Measurements from ENCODE around the gene SPINK13. TPM values are rescaled to one million over a fixed set of nuclear protein-coding genes. Genes with fewer than 3 reads are reported as not detected.
"Not testable (repeated sequence)": the region's sequence is repeated elsewhere in the genome, so short reads cannot be mapped to it uniquely, and the experiment has no call there.

SPINK13 gene
- total RNA-seq: not detected

- no peaks in the 10 kb centered on the region for H3K9me3 Mint-ChIP-seq
- ATAC-seq (ENCODE audit: low read depth) (no peak), DNase-seq (no peak)
- no peak within 1 kb of the TSS for H3K27ac Mint-ChIP-seq
- POLR2A ChIA-PET: no interaction called here
- no peak within 1 kb of the TSS for H3K4me3 Mint-ChIP-seq
- H3K36me3 Mint-ChIP-seq: no peaks in the 10 kb centered on the region
- no peaks in the 10 kb centered on the region for H3K4me1 Mint-ChIP-seq
- H3K27me3 Mint-ChIP-seq: no peaks in the 10 kb centered on the region
Observed at GRCh38 chr5:148268566-148268965, at the start of gene SPINK13. Gene SPINK13, plus strand, starts transcription at chr5:148268794. Its CDS starts 1,279 bp downstream, at chr5:148270073.

GRCh38 chr5:148221508-148221907 lies 47.1 kb upstream of the SPINK13 start:
- POLR2A ChIA-PET: no interaction called here
- Mint-ChIP-seq H3K27me3 (peaks cover 2% of the 10 kb centered on the region), H3K9me3 (peaks cover 2% of the 10 kb centered on the region), H3K4me1 (no peaks in the 10 kb centered on the region), H3K4me3 (no peak overlapping the region), H3K36me3 (no peaks in the 10 kb centered on the region), H3K27ac (peak overlapping the region; percentile 41)
- DNase-seq (no peak), ATAC-seq (ENCODE audit: low read depth) (no peak)

- H3K36me3 Mint-ChIP-seq: no peaks in the 10 kb centered on the region
- POLR2A ChIA-PET: no interaction called here
- no peaks in the 10 kb centered on the region for H3K4me1 Mint-ChIP-seq
- no peak overlapping the region for H3K27ac Mint-ChIP-seq
- H3K27me3 Mint-ChIP-seq: peaks cover 2% of the 10 kb centered on the region
- no peak for DNase-seq
- H3K9me3 Mint-ChIP-seq: no peaks in the 10 kb centered on the region
- no peak overlapping the region for H3K4me3 Mint-ChIP-seq
- ATAC-seq (ENCODE audit: low read depth): no peak
Observed at GRCh38 chr5:148224117-148224742, 44.4 kb upstream of the SPINK13 start.

- DNase-seq: no peak
- Mint-ChIP-seq H3K27ac (no peak overlapping the region), H3K4me3 (no peak overlapping the region), H3K4me1 (no peaks in the 10 kb centered on the region), H3K9me3 (no peaks in the 10 kb centered on the region), H3K36me3 (no peaks in the 10 kb centered on the region), H3K27me3 (no peaks in the 10 kb centered on the region)
- POLR2A ChIA-PET: no interaction called here
- no peak for ATAC-seq (ENCODE audit: low read depth)
Observed at GRCh38 chr5:148228392-148228984, 40.1 kb upstream of the SPINK13 start.

GRCh38 chr5:148229840-148230239 lies 38.8 kb upstream of the SPINK13 start:
- POLR2A ChIA-PET: no interaction called here
- Mint-ChIP-seq H3K27me3 (no peaks in the 10 kb centered on the region), H3K9me3 (no peaks in the 10 kb centered on the region), H3K4me3 (no peak overlapping the region), H3K27ac (no peak overlapping the region), H3K4me1 (no peaks in the 10 kb centered on the region), H3K36me3 (no peaks in the 10 kb centered on the region)
- no peak for DNase-seq
- ATAC-seq (ENCODE audit: low read depth): no peak

- POLR2A ChIA-PET: no interaction called here
- Mint-ChIP-seq H3K27ac (no peak overlapping the region), H3K27me3 (no peaks in the 10 kb centered on the region), H3K4me3 (no peak overlapping the region), H3K4me1 (no peaks in the 10 kb centered on the region), H3K36me3 (no peaks in the 10 kb centered on the region), H3K9me3 (no peaks in the 10 kb centered on the region)
- ATAC-seq (ENCODE audit: low read depth) (no peak), DNase-seq (no peak)
Observed at GRCh38 chr5:148230240-148230639, 38.4 kb upstream of the SPINK13 start.

GRCh38 chr5:148237785-148238417 lies 30.7 kb upstream of the SPINK13 start:
- no peaks in the 10 kb centered on the region for H3K27me3 Mint-ChIP-seq
- no peaks in the 10 kb centered on the region for H3K36me3 Mint-ChIP-seq
- ATAC-seq (ENCODE audit: low read depth): no peak
- H3K9me3 Mint-ChIP-seq: peaks cover 1% of the 10 kb centered on the region
- POLR2A ChIA-PET: no interaction called here
- H3K27ac Mint-ChIP-seq: no peak overlapping the region
- no peak for DNase-seq
- H3K4me1 Mint-ChIP-seq: no peaks in the 10 kb centered on the region
- no peak overlapping the region for H3K4me3 Mint-ChIP-seq

- POLR2A ChIA-PET: no interaction called here
- ATAC-seq (ENCODE audit: low read depth) (no peak), DNase-seq (no peak)
- Mint-ChIP-seq H3K27me3 (no peaks in the 10 kb centered on the region), H3K9me3 (peaks cover 1% of the 10 kb centered on the region), H3K4me1 (no peaks in the 10 kb centered on the region), H3K4me3 (no peak within 1 kb of the TSS), H3K27ac (no peak within 1 kb of the TSS), H3K36me3 (no peaks in the 10 kb centered on the region)
Observed at GRCh38 chr5:148238418-148238794, 30.2 kb upstream of the SPINK13 start, which contains the start of gene MARCOL. Gene MARCOL, plus strand, starts transcription at chr5:148238525. Its CDS starts 73 bp downstream, at chr5:148238598.

- no peaks in the 10 kb centered on the region for H3K9me3 Mint-ChIP-seq
- POLR2A ChIA-PET: no interaction called here
- ATAC-seq (ENCODE audit: low read depth) (no peak), DNase-seq (no peak)
- H3K27me3 Mint-ChIP-seq: no peaks in the 10 kb centered on the region
- no peaks in the 10 kb centered on the region for H3K36me3 Mint-ChIP-seq
- no peak overlapping the region for H3K27ac Mint-ChIP-seq
- H3K4me1 Mint-ChIP-seq: no peaks in the 10 kb centered on the region
- H3K4me3 Mint-ChIP-seq: no peak overlapping the region
Observed at GRCh38 chr5:148248894-148249293, 19.7 kb upstream of the SPINK13 start.

- Mint-ChIP-seq H3K4me1 (no peaks in the 10 kb centered on the region), H3K36me3 (no peaks in the 10 kb centered on the region), H3K27me3 (no peaks in the 10 kb centered on the region)
Observed at GRCh38 chr5:148255456-148255855, 13.1 kb upstream of the SPINK13 start.

GRCh38 chr5:148259288-148259687 lies 9.3 kb upstream of the SPINK13 start:
- Mint-ChIP-seq H3K4me3 (no peak overlapping the region), H3K27me3 (no peaks in the 10 kb centered on the region), H3K9me3 (peaks cover 3% of the 10 kb centered on the region), H3K4me1 (no peaks in the 10 kb centered on the region), H3K36me3 (no peaks in the 10 kb centered on the region), H3K27ac (no peak overlapping the region)
- POLR2A ChIA-PET: no interaction called here
- ATAC-seq (ENCODE audit: low read depth) (no peak), DNase-seq (no peak)

More at GRCh38 chr5:148255456-148255855, 13.1 kb upstream of the SPINK13 start:
- no peak overlapping the region for H3K27ac Mint-ChIP-seq
- H3K4me3 Mint-ChIP-seq: no peak overlapping the region
- DNase-seq: no peak
- H3K9me3 Mint-ChIP-seq: peaks cover 3% of the 10 kb centered on the region
- POLR2A ChIA-PET: no interaction called here
- ATAC-seq (ENCODE audit: low read depth): no peak

GRCh38 chr5:148261221-148261620 lies 7.4 kb upstream of the SPINK13 start:
- ATAC-seq (ENCODE audit: low read depth) (no peak), DNase-seq (no peak)
- Mint-ChIP-seq H3K4me3 (no peak overlapping the region), H3K27me3 (no peaks in the 10 kb centered on the region), H3K9me3 (peaks cover 3% of the 10 kb centered on the region), H3K27ac (no peak overlapping the region), H3K36me3 (no peaks in the 10 kb centered on the region), H3K4me1 (no peaks in the 10 kb centered on the region)
- POLR2A ChIA-PET: no interaction called here

GRCh38 chr5:148267962-148268361 lies 632 bp upstream of the SPINK13 start:
- no peak for DNase-seq
- H3K9me3 Mint-ChIP-seq: no peaks in the 10 kb centered on the region
- H3K27me3 Mint-ChIP-seq: no peaks in the 10 kb centered on the region
- H3K4me1 Mint-ChIP-seq: no peaks in the 10 kb centered on the region
- ATAC-seq (ENCODE audit: low read depth): no peak
- H3K4me3 Mint-ChIP-seq: no peak overlapping the region
- no peak overlapping the region for H3K27ac Mint-ChIP-seq
- H3K36me3 Mint-ChIP-seq: no peaks in the 10 kb centered on the region
- POLR2A ChIA-PET: no interaction called here

GRCh38 chr5:148275129-148275528 lies 6.5 kb downstream of the SPINK13 start:
- H3K4me1 Mint-ChIP-seq; H3K4me3 Mint-ChIP-seq; POLR2A ChIA-PET; ATAC-seq (ENCODE audit: low read depth); H3K9me3 Mint-ChIP-seq; H3K27ac Mint-ChIP-seq; DNase-seq; H3K36me3 Mint-ChIP-seq; H3K27me3 Mint-ChIP-seq: not testable (repeated sequence)
